Iris pigment epithelial cell (primary cell): Measurements from ENCODE around the gene GSTA2.
"Not testable (repeated sequence)": the region's sequence is repeated elsewhere in the genome, so short reads cannot be mapped to it uniquely, and the experiment has no call there.

Source experiments
- DNase-seq: peaks from one replicate; pipeline ENCODE4 v3.0.0-alpha.2; 2011; ENCODE audit warnings: low read depth

Gene GSTA2

GRCh38 chr6:52760105-52760765 is 3.0 kb downstream of the GSTA2 start:
- no peak for DNase-seq

GRCh38 chr6:52759085-52759484 is 4.2 kb downstream of the GSTA2 start:
- peak; percentile 3 for DNase-seq

DNA sequence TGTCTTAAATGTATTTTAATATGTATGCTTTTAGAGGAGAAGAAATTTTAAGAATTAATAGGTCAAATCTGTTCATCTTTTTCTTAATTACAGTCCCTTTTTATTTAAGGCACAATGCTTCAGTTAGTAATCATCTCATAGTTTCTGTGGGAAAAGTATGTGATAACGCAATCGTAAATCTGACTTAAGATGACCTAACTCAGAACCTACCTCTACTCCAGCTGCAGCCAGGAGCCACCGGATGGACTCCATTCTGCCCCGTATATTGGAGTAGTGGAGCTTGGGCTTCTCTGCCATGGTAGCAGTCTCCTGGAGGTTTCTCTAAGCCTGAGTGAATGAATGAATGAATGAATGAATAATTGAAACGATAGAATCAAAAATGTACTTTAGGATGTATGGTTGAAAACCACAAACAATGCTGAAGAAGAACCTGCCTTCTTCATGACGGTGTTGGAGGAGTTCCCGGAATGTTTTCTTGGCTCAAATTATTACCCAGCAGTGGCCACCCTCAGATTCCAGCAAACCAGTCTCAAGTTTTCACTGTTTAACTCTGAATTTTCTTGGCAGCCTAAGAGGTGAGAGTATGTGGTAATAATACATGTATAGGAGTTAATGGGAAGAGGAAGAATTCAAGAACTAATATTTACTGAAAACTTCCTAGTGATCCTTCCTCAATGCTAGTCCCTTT is 5.5 kb downstream of the GSTA2 start:
- DNase-seq, result peak; percentile 72

DNA sequence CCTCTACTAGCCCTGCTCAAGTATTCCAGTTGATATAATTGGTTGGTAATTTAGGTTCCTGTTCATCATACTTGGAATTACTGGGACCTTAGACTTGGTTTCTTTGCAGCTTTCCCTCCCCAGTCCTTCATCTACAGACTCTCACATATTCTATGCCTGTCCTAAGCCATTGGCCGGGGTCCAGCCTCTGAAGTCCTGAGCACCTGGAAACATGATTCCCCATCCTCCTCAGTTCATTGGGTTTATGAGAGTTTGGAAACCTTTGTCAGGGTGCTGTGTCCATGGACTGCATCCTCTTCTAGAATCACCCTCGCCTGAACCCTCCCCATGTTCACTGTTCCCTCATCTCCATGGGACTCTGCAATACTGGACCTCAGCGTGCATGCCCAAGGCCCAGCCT is 8.8 kb downstream of the GSTA2 start:
- DNase-seq, result no peak

DNA sequence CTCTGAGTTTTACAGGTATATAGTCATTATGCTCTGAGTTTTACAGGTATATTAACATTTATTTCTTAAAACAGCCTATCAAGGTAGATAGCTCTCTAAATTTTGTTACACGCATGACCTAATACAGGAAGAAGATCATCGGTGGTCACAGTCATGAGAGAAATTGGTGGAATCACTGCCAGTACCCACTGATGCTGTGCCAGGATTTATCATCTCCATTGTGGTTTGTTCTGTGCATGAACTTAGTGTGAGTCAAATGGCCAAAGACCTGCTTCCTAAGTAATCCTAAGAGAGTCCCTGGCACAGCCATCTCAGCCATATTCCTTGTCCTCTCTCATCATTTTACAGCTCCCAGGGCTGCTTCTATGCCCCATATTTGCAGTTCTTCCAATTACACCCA is 10.1 kb downstream of the GSTA2 start:
- DNase-seq, result not testable (repeated sequence)

- DNase-seq, result no peak
These were observed 11.0 kb downstream of the GSTA2 start for GRCh38 chr6:52752310-52752709.

DNA sequence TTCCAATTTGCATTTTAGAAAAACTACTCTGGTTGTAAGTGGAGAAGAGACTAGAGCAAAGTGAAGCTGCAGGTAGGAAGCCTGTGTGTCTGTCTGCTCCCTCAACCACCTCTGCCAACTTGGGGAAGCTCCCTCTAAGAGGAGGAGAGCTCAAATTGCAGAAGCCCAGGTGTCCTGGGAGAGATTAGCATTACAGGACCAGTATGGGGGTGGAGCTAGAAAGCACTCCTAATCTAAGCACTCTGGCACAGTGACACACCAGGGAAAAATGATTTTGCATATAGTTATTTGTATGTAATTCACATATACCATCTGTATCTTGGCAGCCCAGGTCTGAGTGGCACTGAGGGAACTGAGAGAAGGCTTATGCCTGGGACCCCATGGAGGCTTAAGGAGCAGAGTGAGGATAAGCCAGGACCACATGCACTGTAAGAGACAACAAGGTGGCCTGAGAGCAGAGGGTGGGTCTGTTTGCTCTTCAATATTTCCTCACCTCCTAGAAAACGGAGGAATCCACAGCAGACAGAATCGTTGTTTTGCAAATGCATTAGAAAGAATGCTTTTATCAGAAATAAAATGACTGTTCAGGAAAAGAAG is 13.6 kb downstream of the GSTA2 start:
- no peak for DNase-seq

DNA sequence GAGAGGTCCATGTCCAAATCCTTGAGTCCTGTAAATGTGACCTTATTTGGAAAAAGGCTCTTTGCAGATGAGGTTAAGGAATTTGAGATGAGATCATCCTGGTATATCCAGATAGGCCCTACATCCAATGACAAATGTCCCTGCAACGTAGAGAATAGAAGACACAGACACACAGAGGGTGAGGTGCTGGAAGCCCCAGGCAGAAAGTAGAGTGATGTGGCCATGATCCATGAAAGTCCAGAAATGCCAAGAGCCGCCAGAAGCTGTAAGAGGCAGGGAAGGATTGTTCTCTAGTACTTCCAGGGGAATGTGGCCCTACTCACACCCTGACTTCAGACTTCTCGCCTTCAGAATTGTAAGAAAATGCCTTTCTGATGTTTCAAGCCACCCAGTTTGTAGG is 16.0 kb downstream of the GSTA2 start:
- DNase-seq, result not testable (repeated sequence)

- no peak for DNase-seq
These were observed 17.1 kb downstream of the GSTA2 start for GRCh38 chr6:52746213-52746612.

DNA sequence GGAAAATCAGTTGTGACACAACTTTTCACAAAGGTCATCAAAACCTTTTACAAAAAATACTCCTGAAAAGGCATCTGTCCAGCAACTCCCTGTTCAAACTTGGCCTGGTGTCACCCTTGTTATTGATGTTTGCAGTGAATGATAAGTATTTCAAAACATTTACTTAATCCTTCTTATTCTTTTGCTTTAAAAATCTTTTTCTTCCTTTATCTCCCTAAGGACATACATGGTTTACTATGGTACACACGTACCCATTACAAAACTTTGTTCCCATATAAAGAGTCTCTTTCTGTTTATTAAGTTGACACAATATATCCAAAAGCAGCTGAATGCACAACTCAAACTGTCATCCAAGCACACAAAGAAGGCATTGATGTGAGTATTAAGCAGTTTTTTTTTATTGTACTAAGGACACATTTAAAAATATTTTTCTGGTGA is 17.5 kb downstream of the GSTA2 start:
- no peak for DNase-seq

GRCh38 chr6:52741872-52742271 is 21.4 kb downstream of the GSTA2 start:
- no peak for DNase-seq

DNA sequence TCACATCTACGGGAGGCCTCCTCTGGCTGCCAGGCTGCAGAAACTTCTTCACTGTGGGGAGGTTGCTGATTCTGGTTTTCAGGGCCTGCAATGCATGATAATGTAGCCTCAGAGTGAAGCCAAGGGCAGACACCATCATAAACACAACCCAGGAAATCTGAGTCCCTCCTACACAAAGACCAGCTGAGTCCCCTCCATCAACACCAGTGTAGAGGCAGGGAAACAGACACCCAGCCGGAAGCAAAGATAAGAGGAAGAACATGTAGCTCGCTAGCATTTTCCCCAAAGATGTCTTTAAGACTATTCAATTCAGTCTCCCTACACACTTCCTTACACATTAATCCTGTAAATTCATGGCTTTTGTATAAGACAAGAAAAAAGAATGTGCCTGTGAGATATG is 23.6 kb downstream of the GSTA2 start:
- DNase-seq, result no peak

GRCh38 chr6:52739134-52739533 is 24.1 kb downstream of the GSTA2 start:
- DNase-seq, result no peak

- DNase-seq, result no peak
These were observed 27.1 kb downstream of the GSTA2 start for GRCh38 chr6:52736145-52736544.

DNA sequence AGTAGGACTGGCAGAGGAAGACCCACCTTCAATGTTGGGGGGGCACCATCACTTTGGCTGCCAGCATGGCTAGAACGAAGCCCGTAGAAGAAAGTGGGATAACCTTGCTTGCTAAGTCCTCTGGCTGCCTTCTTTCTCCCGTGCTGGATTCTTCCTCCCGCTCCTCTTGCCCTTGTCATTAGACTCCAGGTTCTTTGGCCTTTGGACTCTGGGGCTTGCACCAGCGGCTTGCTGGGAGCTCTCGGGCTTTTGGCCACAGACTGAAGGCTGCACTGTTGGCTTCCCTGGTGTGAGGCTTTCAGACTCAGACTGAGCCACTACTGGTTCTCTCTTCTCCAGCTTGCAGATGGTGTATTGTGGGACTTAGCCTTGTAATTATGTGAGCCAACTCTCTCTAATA is 28.2 kb downstream of the GSTA2 start:
- no peak for DNase-seq

DNA sequence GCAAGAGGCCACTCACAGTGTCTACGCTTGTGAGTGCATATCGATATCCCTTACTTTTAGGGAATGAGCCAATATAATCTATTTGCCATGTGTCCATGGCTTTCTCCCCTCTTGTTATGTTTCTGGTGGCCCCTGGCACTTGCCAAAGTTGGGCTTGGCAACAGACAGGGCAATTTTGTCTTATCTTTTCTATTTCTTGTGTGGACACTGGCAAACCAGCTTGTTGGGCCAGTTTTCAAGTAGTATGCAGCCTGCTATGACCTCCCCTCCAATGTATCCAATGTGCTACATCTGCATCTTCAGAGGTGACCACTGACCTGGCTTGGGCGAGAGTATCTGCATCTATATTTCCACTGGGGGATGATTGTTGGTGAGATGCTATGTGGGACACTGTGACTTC is 29.2 kb downstream of the GSTA2 start:
- DNase-seq, result no peak

GRCh38 chr6:52733172-52733571 is 30.1 kb downstream of the GSTA2 start:
- DNase-seq, result no peak

- DNase-seq, result no peak
These were observed 31.6 kb downstream of the GSTA2 start for GRCh38 chr6:52731719-52732118.

GRCh38 chr6:52729576-52729975 is 33.7 kb downstream of the GSTA2 start:
- no peak for DNase-seq

DNA sequence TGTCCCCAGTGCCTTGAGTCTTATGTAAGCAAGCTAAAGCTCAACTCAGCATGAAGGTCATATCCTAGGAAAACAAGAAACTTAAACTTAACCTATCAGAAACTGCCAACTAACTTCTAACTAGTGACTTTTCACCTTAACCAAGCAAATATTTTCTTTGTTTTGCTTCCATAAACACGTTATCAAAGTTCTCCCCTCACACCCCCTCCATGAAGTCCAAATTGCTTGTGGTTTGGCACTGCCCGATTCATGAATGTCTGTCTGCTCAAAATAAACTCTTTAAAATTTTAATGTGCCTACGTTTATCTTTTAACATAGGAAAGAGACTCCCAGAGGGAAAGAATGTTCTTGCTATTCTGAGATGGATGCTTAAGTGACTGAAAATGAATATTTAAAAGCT is 34.9 kb downstream of the GSTA2 start:
- no peak for DNase-seq

GRCh38 chr6:52727908-52728307 is 35.4 kb downstream of the GSTA2 start:
- no peak for DNase-seq

DNA sequence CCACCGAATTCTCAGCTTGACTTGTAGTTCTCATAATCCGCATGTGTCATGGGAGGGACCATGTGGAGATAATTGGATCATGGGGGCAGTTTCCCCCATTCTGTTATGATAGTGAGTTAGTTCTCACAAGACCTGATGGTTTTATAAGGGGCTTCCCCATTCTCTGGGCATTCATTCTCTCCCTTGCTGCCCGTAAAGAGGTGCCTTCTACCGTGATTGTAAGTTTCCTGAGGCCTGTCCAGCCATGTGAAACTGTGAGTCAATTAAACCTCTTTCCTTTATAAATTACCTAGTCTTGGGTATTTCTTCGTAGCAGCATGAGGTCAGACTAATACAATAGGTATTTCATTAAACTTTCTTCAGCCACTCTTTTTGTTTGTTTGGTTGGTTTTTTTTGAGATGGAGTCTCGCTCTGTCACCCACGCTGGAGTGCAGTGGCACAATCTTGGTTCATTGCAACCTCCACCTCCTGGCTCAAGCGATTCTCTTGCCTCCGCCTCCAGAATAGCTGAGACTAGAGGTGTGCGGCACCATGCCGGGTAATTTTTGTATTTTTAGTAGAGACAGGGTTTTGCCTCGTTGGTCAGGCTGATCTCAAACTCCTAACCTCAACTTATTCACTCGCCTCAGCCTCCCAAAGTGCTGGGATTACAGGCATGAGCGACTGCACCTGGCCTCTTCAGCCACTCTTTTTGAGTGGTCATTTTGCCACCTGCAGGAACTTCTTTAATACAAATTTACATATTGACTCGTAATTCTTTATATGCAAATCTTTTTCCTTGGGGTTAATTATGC is 36.3 kb downstream of the GSTA2 start:
- no peak for DNase-seq

- DNase-seq, result no peak
These were observed 37.1 kb downstream of the GSTA2 start for GRCh38 chr6:52726193-52726542.
